OCI-LY1 (cell line): Measurements from ENCODE around the gene ATAD5.
"Not testable (repeated sequence)": the region's sequence is repeated elsewhere in the genome, so short reads cannot be mapped to it uniquely, and the experiment has no call there.

Source experiments
- H2AFZ ChIP-seq: fragments of 200-600 bp; sonication (generic), shearing (Covaris generic); 2 replicates; pipeline ENCODE4 v1.6.0; 2014; ENCODE audit warnings: antibody characterized with exemption, mild to moderate bottlenecking, low read length
- H3F3A ChIP-seq: fragments of 200-600 bp; sonication (generic), shearing (Covaris generic); 2 replicates; pipeline ENCODE4 v1.6.0; 2014; ENCODE audit warnings: mild to moderate bottlenecking, antibody characterized with exemption, low read length, moderate library complexity; ENCODE audit not compliant: insufficient read depth
- H3K27ac ChIP-seq: fragments of 200-600 bp; sonication (generic); 2 replicates; pipeline ENCODE4 v1.5.1; 2014; ENCODE audit warnings: low read length, mixed run types, mild to moderate bottlenecking, low read depth; ENCODE audit not compliant: poor library complexity, severe bottlenecking
- H3K27me3 ChIP-seq: fragments of 200-600 bp; sonication (generic); 2 replicates; pipeline ENCODE4 v1.6.0; 2014; ENCODE audit warnings: antibody characterized with exemption, mild to moderate bottlenecking, low read length, moderate library complexity; ENCODE audit not compliant: insufficient read depth
- H3K36me3 ChIP-seq: fragments of 200-600 bp; sonication (generic); 2 replicates; pipeline ENCODE4 v1.6.1; 2014; ENCODE audit warnings: mild to moderate bottlenecking, antibody characterized with exemption, low read length, moderate library complexity, mixed read lengths; ENCODE audit not compliant: insufficient read depth
- H3K4me1 ChIP-seq: fragments of 200-600 bp; sonication (generic); 2 replicates; pipeline ENCODE4 v1.5.1; 2014; ENCODE audit warnings: mild to moderate bottlenecking, low read length, moderate library complexity; ENCODE audit not compliant: insufficient read depth, severe bottlenecking
- H3K4me2 ChIP-seq: fragments of 200-600 bp; sonication (generic), shearing (Covaris generic); 2 replicates; pipeline ENCODE4 v1.6.1; 2014; ENCODE audit warnings: low read length
- H3K4me3 ChIP-seq: fragments of 200-600 bp; sonication (generic); 2 replicates; pipeline ENCODE4 v1.5.1; 2014; ENCODE audit warnings: low read length, low read depth, mild to moderate bottlenecking, mixed read lengths; ENCODE audit not compliant: poor library complexity, severe bottlenecking
- H3K79me2 ChIP-seq: fragments of 200-600 bp; shearing (Covaris generic); 2 replicates; pipeline ENCODE4 v1.6.1; 2016; ENCODE audit warnings: mixed run types, low read length, mixed read lengths; ENCODE audit not compliant: insufficient read depth
- H3K9ac ChIP-seq: fragments of 200-600 bp; sonication (generic), shearing (Covaris generic); 2 replicates; pipeline ENCODE4 v1.6.1; 2014; ENCODE audit warnings: mild to moderate bottlenecking, low read length, mixed read lengths
- H3K9me2 ChIP-seq: fragments of 200-600 bp; sonication (generic), shearing (Covaris generic); 2 replicates; pipeline ENCODE4 v1.6.1; 2014; ENCODE audit warnings: low read depth, mild to moderate bottlenecking, low read length, mixed read lengths
- H3K9me3 ChIP-seq: fragments of 200-600 bp; shearing (Covaris generic); 2 replicates; pipeline ENCODE4 v1.6.1; 2014; ENCODE audit warnings: low read length, mixed read lengths
- H4K20me1 ChIP-seq: fragments of 200-600 bp; sonication (generic), shearing (Covaris generic); 2 replicates; pipeline ENCODE4 v1.6.0; 2016; ENCODE audit warnings: mild to moderate bottlenecking, low read length; ENCODE audit not compliant: insufficient read depth
- EZH2 ChIP-seq: fragments of 200-600 bp; sonication (generic), shearing (Covaris generic); IDR thresholded peaks from 2 replicates; pipeline ENCODE4 v1.8.0; 2017; ENCODE audit warnings: borderline replicate concordance, mixed run types, mild to moderate bottlenecking, antibody characterized with exemption, low read length, moderate library complexity, mixed read lengths
- TF ChIP-seq, protein P1 (sequence below): fragments of 200-600 bp; sonication (generic), shearing (Covaris generic); IDR thresholded peaks from 2 replicates; pipeline ENCODE4 v1.5.1; 2017; ENCODE audit warnings: mild to moderate bottlenecking, antibody characterized with exemption, low read length, moderate library complexity, mixed read lengths

Gene ATAD5

GRCh38 chr17:30927756-30928155, 96.0 kb downstream of the ATAD5 start:
- Histone ChIP-seq H3F3A (no peaks in the 10 kb centered on the region), H3K27ac (no peak overlapping the region)
- TF ChIP-seq, protein P1, sequence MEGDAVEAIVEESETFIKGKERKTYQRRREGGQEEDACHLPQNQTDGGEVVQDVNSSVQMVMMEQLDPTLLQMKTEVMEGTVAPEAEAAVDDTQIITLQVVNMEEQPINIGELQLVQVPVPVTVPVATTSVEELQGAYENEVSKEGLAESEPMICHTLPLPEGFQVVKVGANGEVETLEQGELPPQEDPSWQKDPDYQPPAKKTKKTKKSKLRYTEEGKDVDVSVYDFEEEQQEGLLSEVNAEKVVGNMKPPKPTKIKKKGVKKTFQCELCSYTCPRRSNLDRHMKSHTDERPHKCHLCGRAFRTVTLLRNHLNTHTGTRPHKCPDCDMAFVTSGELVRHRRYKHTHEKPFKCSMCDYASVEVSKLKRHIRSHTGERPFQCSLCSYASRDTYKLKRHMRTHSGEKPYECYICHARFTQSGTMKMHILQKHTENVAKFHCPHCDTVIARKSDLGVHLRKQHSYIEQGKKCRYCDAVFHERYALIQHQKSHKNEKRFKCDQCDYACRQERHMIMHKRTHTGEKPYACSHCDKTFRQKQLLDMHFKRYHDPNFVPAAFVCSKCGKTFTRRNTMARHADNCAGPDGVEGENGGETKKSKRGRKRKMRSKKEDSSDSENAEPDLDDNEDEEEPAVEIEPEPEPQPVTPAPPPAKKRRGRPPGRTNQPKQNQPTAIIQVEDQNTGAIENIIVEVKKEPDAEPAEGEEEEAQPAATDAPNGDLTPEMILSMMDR, result no peak
- no peak for TF ChIP-seq EZH2

DNA sequence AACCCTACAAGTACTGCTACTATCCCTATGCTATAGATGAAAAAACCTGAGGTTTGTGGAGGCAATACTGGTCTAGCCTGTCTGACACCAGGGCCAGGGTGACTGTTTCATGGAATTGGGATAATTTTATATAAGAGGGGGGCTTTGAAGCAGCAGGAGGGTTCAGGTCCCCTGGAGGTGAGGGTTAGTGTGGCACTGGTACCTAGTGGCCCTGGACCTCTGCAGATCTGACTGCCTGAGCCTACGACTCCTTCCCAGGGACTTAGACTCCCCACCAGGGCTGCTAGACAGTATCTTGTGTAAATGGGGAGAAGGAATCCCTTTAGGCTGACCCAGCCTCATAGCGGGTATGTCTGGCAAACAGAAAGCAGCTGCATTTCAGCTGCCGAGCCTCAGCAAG, 96.8 kb downstream of the ATAD5 start:
- Histone ChIP-seq H3K9ac (no peak overlapping the region), H3K9me2 (no peaks in the 10 kb centered on the region), H3K4me3 (no peak overlapping the region), H3F3A (no peaks in the 10 kb centered on the region), H3K4me2 (no peak overlapping the region), H3K9me3 (no peaks in the 10 kb centered on the region), H3K36me3 (peaks cover 5% of the 10 kb centered on the region; the same call in 1 of the 2 replicates), H3K79me2 (no peaks in the 10 kb centered on the region), H3K4me1 (no peaks in the 10 kb centered on the region), H4K20me1 (no peaks in the 10 kb centered on the region), H3K27ac (no peak overlapping the region), H3K27me3 (no peaks in the 10 kb centered on the region), H2AFZ (no peak overlapping the region)
- TF ChIP-seq, protein P1, result no peak
- TF ChIP-seq EZH2, result no peak

More at GRCh38 chr17:30927756-30928155, 96.0 kb downstream of the ATAD5 start:
- H3K79me2 ChIP-seq, result no peaks in the 10 kb centered on the region
- H3K9ac ChIP-seq, result no peak overlapping the region
- no peak overlapping the region for H2AFZ ChIP-seq
- no peak overlapping the region for H3K4me3 ChIP-seq
- H3K27me3 ChIP-seq, result no peaks in the 10 kb centered on the region
- peaks cover under 1% of the 10 kb centered on the region for H3K4me1 ChIP-seq
- no peaks in the 10 kb centered on the region for H3K9me2 ChIP-seq
- H3K9me3 ChIP-seq, result no peaks in the 10 kb centered on the region
- H4K20me1 ChIP-seq, result no peaks in the 10 kb centered on the region
- no peak overlapping the region for H3K4me2 ChIP-seq
- H3K36me3 ChIP-seq, result peaks cover 5% of the 10 kb centered on the region; the same call in 1 of the 2 replicates

- TF ChIP-seq, protein P1, result no peak
- TF ChIP-seq EZH2, result no peak
These were observed 97.4 kb downstream of the ATAD5 start for GRCh38 chr17:30929081-30929633.

GRCh38 chr17:30929861-30930260, 98.1 kb downstream of the ATAD5 start:
- not testable (repeated sequence) for H3K4me1 ChIP-seq, H4K20me1 ChIP-seq, H3K9me2 ChIP-seq, H3K27me3 ChIP-seq, H3K9me3 ChIP-seq, H3K36me3 ChIP-seq, H3F3A ChIP-seq, H3K79me2 ChIP-seq, H3K4me2 ChIP-seq, H3K27ac ChIP-seq, H3K4me3 ChIP-seq, H3K9ac ChIP-seq, H2AFZ ChIP-seq

More at GRCh38 chr17:30929081-30929633, 97.4 kb downstream of the ATAD5 start:
- Histone ChIP-seq H3K27me3 (no peaks in the 10 kb centered on the region), H4K20me1 (no peaks in the 10 kb centered on the region), H3K9me2 (no peaks in the 10 kb centered on the region), H3F3A (no peaks in the 10 kb centered on the region), H3K79me2 (no peaks in the 10 kb centered on the region), H3K27ac (no peak overlapping the region), H3K9me3 (no peaks in the 10 kb centered on the region), H3K4me3 (no peak overlapping the region), H3K36me3 (peaks cover 5% of the 10 kb centered on the region; the same call in 1 of the 2 replicates), H3K4me2 (no peak overlapping the region), H3K4me1 (no peaks in the 10 kb centered on the region), H2AFZ (no peak overlapping the region), H3K9ac (no peak overlapping the region)
